ENCODE results near the gene TNFRSF19. TPM values are rescaled to one million over a fixed set of nuclear protein-coding genes. Genes with fewer than 3 reads are reported as not detected.

Gene TNFRSF19
- total and polyA plus RNA-seq, 2 of the 13 experiments (the other 11 are each of a cell fraction or from before 2014, with no cell fraction given) = 75.3 to 77.7 TPM

DNA sequence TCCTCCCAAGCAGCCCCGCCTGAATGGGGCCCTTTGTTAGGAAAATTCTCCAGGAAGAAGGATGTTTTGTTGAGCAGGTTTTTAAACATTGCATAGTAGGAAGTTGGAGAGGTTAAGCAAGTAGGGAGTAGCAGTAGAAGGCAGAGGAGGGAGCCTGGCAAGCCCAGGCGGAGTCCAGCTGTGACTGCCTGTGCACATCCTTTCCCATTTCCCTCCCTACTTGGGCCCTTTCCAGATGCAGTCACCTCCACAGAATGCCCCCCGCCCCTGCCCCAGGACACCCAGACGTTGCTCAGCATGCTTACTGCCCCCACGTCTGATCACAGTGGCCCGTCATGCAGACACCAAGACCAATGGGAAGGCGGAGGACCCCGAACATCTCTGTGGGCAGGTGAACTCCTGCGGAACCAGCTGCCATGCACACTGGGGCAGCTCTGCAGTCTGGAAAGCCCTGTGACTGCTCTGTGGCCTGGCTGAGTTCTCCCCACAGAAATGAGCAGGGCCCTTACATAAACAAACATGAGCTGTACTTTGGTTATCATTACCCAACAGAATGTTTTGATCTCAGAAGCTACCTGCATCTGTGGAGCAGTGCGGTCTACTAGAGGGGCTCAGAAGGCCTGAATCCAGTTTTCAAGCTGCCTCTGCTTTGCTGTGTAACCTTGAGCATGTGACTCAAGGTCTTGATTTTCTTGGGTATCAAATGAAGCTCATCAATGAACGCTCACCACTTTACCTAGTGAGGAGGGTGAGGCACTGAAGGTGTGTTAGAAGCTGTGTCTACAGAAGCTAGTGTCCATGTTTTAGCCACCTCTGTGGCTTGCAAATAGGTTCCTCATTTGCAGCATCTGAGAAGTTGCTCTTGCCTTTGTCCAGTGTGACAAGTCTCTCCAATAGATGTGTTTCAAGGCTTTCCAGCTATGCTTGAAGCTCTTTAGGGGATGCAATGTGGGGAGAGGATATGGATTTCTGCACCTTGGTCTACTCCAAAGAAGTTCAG lies 84.2 kb downstream of the TNFRSF19 start (continued):
- no peak for TF ChIP-seq PAF1 (CRISPR knock-in tag; IDR thresholded peaks at IDR 0.05)
- TF ChIP-seq ZNF225 (CRISPR knock-in tag; IDR thresholded peaks at IDR 0.05) = no peak
- no peak for TF ChIP-seq MTA3 (CRISPR knock-in tag; IDR thresholded peaks at IDR 0.05)
- no peak for TF ChIP-seq ZFP41 (CRISPR knock-in tag; IDR thresholded peaks at IDR 0.05; ENCODE audit: borderline replicate concordance)
- no peak for TF ChIP-seq SMAD1 (CRISPR knock-in tag; IDR thresholded peaks at IDR 0.05; ENCODE audit: borderline replicate concordance, low read depth)
- TF ChIP-seq ZNF101 (CRISPR knock-in tag; IDR thresholded peaks at IDR 0.05; ENCODE audit: borderline replicate concordance, low read depth) = no peak
- TF ChIP-seq IKZF4 (CRISPR knock-in tag; IDR thresholded peaks at IDR 0.05; ENCODE audit: borderline replicate concordance, low read depth, not compliant biosample characterization) = no peak
- TF ChIP-seq HIVEP1 (CRISPR knock-in tag; IDR thresholded peaks at IDR 0.05) = no peak
- peak; percentile 71; the same call in 1 of the 2 replicates for TF ChIP-seq ZNF280D (CRISPR knock-in tag; IDR thresholded peaks at IDR 0.05)
- TF ChIP-seq ZNF3 (CRISPR knock-in tag; IDR thresholded peaks at IDR 0.05) = no peak
- no peak for TF ChIP-seq ZNF572 (CRISPR knock-in tag; IDR thresholded peaks at IDR 0.05)
- no peak for TF ChIP-seq ZNF597 (CRISPR knock-in tag; IDR thresholded peaks at IDR 0.05)
- peak in 1 of 2 experiments; percentile 74; a peak in 2 of 4 replicates for TF ChIP-seq EP300 (IDR thresholded peaks at IDR 0.05; ENCODE audit: low read depth in 2 of 2, low read length in 2 of 2)
- TF ChIP-seq EP300 (CRISPR knock-in tag; IDR thresholded peaks at IDR 0.05; ENCODE audit: borderline replicate concordance) = no peak; the same call in 1 of the 2 replicates
- peak; percentile 83 for TF ChIP-seq CEBPG (CRISPR knock-in tag; IDR thresholded peaks at IDR 0.05)
- peak; percentile 80 for TF ChIP-seq CEBPB (IDR thresholded peaks at IDR 0.05; ENCODE audit: borderline replicate concordance, low read depth, low read length)
- TF ChIP-seq, protein P1, sequence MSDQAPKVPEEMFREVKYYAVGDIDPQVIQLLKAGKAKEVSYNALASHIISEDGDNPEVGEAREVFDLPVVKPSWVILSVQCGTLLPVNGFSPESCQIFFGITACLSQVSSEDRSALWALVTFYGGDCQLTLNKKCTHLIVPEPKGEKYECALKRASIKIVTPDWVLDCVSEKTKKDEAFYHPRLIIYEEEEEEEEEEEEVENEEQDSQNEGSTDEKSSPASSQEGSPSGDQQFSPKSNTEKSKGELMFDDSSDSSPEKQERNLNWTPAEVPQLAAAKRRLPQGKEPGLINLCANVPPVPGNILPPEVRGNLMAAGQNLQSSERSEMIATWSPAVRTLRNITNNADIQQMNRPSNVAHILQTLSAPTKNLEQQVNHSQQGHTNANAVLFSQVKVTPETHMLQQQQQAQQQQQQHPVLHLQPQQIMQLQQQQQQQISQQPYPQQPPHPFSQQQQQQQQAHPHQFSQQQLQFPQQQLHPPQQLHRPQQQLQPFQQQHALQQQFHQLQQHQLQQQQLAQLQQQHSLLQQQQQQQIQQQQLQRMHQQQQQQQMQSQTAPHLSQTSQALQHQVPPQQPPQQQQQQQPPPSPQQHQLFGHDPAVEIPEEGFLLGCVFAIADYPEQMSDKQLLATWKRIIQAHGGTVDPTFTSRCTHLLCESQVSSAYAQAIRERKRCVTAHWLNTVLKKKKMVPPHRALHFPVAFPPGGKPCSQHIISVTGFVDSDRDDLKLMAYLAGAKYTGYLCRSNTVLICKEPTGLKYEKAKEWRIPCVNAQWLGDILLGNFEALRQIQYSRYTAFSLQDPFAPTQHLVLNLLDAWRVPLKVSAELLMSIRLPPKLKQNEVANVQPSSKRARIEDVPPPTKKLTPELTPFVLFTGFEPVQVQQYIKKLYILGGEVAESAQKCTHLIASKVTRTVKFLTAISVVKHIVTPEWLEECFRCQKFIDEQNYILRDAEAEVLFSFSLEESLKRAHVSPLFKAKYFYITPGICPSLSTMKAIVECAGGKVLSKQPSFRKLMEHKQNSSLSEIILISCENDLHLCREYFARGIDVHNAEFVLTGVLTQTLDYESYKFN (CRISPR knock-in tag; conservative IDR thresholded peaks at IDR 0.05) = peak; percentile 82
- TF ChIP-seq HINFP (CRISPR knock-in tag; IDR thresholded peaks at IDR 0.05; ENCODE audit: low read depth) = no peak
